ENCODE measurements around the gene ATAD3A.
A peak's percentile ranks its signal among the peaks of the same experiment; 100 is the strongest.

The ATAD3A gene

GRCh38 chr1:1574721-1575537 is 63.0 kb downstream of the ATAD3A start, which contains the start of gene SSU72:
TSS of gene SSU72 (minus strand) at chr1:1574863. CDS start at chr1:1574557, 306 bp downstream.
- peak; percentile 79 to 90 for DNase-seq (ENCODE audit: extremely low read depth in 1 of 2, low read depth in 1 of 2)

GRCh38 chr1:1577367-1578011 is 65.5 kb downstream of the ATAD3A start:
- DNase-seq (ENCODE audit: extremely low read depth in 1 of 2, low read depth in 1 of 2) = no peak

- no peak for DNase-seq (ENCODE audit: extremely low read depth in 1 of 2, low read depth in 1 of 2)
Measured at GRCh38 chr1:1578371-1578940, 66.5 kb downstream of the ATAD3A start.

- no peak for DNase-seq (ENCODE audit: extremely low read depth in 1 of 2, low read depth in 1 of 2)
Measured at GRCh38 chr1:1582585-1583346, 70.8 kb downstream of the ATAD3A start.

- DNase-seq (ENCODE audit: extremely low read depth in 1 of 2, low read depth in 1 of 2) = no peak
Measured at GRCh38 chr1:1583347-1584010, 71.5 kb downstream of the ATAD3A start.
